ENCODE results near the gene EHD4.

The EHD4 gene

GRCh38 chr15:41858756-41859155 lies 113.6 kb downstream of the EHD4 start:
- no peak for DNase-seq (ENCODE audit: low spot score)

- no peak for DNase-seq (ENCODE audit: low spot score)
Measured at GRCh38 chr15:41857316-41857715, 115.0 kb downstream of the EHD4 start.

GRCh38 chr15:41856716-41857115 lies 115.6 kb downstream of the EHD4 start:
- DNase-seq (ENCODE audit: low spot score), result no peak

GRCh38 chr15:41856262-41856661 lies 116.1 kb downstream of the EHD4 start:
- DNase-seq (ENCODE audit: low spot score), result no peak

GRCh38 chr15:41855261-41855961 lies 116.9 kb downstream of the EHD4 start:
- DNase-seq (ENCODE audit: low spot score), result no peak

GRCh38 chr15:41854443-41854842 lies 117.9 kb downstream of the EHD4 start:
- DNase-seq (ENCODE audit: low spot score), result no peak

- no peak for DNase-seq (ENCODE audit: low spot score)
Measured at GRCh38 chr15:41853831-41854230, 118.5 kb downstream of the EHD4 start.

GRCh38 chr15:41852736-41853590 lies 119.4 kb downstream of the EHD4 start:
- no peak for DNase-seq (ENCODE audit: low spot score)

- no peak for DNase-seq (ENCODE audit: low spot score)
Measured at GRCh38 chr15:41851755-41852370, 120.5 kb downstream of the EHD4 start.

GRCh38 chr15:41851167-41851523 lies 121.2 kb downstream of the EHD4 start:
- no peak for DNase-seq (ENCODE audit: low spot score)

GRCh38 chr15:41850482-41851166 lies 121.7 kb downstream of the EHD4 start:
- no peak for DNase-seq (ENCODE audit: low spot score)

GRCh38 chr15:41849861-41850260 lies 122.5 kb downstream of the EHD4 start:
- DNase-seq (ENCODE audit: low spot score), result no peak

GRCh38 chr15:41849204-41849603 lies 123.2 kb downstream of the EHD4 start:
- no peak for DNase-seq (ENCODE audit: low spot score)

GRCh38 chr15:41848631-41849030 lies 123.7 kb downstream of the EHD4 start:
- DNase-seq (ENCODE audit: low spot score), result no peak

- DNase-seq (ENCODE audit: low spot score), result peak; percentile 15
Measured at GRCh38 chr15:41847981-41848380, 124.4 kb downstream of the EHD4 start.

GRCh38 chr15:41847206-41847605 lies 125.2 kb downstream of the EHD4 start:
- no peak for DNase-seq (ENCODE audit: low spot score)

All from Ammon's horn (tissue), 1 donor.